NCI-H1417 (cell line): ENCODE data around the gene SLC30A3.

Experiments
- DNase-seq, 3 experiments: peaks; one replicate each; lab custom pipeline; 2025; lab: John Stamatoyannopoulos, UW

The SLC30A3 gene

DNA sequence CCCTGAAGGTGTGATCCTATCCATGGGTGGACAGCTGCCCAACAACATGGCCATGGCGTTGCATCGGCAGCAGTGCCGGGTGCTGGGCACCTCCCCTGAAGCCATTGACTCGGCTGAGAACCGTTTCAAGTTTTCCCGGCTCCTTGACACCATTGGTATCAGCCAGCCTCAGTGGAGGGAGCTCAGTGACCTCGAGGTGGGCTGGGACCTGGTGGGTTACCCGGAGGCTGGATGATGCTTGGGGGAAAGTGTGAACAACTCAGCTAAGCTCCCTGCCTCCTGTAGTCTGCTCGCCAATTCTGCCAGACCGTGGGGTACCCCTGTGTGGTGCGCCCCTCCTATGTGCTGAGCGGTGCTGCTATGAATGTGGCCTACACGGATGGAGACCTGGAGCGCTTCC lies 29.5 kb downstream of the SLC30A3 start:
- no peak for DNase-seq

DNA sequence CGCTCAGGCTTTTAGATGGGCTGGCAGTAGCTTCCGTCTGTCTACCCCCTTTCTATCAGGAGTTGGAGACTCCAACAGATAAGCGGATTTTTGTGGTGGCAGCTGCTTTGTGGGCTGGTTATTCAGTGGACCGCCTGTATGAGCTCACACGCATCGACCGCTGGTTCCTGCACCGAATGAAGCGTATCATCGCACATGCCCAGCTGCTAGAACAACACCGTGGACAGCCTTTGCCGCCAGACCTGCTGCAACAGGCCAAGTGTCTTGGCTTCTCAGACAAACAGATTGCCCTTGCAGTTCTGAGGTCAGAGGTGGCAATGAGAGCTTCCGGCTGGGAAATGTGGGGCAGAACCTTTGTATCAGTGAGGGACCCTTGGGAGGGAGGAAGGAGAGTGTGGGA lies 30.9 kb downstream of the SLC30A3 start:
- DNase-seq = no peak

DNA sequence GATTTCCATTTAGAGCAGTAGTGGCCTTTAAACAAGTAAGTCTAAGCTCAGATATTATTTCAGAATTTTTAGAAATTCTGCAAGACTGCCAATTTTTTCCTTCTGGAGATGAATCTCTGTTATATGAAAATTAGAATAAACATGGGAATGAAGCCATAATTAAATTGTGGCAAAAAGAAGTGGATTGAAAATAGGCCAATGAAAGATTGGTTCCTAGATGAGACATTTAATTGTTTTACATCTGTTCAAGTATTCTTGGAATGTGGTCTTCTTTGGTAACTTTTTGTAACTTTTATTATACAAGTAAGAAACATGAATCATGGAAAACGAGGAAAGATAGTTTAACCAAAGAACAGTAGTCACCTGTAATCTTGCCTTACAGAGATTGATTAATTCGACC lies 35.3 kb downstream of the SLC30A3 start:
- no peak for DNase-seq

DNA sequence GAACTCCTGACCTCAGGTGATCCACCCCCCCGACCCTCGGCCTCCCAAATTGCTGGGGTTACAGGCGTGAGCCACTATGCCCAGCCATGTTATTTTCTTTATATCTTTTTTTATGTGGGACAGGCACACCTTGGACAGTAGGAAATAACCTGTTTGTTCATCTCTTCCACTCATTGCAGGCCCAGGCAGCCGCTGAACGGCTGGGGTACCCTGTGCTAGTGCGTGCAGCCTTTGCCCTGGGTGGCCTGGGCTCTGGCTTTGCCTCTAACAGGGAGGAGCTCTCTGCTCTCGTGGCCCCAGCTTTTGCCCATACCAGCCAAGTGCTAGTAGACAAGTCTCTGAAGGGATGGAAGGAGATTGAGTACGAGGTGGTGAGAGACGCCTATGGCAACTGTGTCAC lies 37.3 kb downstream of the SLC30A3 start:
- DNase-seq = no peak

DNA sequence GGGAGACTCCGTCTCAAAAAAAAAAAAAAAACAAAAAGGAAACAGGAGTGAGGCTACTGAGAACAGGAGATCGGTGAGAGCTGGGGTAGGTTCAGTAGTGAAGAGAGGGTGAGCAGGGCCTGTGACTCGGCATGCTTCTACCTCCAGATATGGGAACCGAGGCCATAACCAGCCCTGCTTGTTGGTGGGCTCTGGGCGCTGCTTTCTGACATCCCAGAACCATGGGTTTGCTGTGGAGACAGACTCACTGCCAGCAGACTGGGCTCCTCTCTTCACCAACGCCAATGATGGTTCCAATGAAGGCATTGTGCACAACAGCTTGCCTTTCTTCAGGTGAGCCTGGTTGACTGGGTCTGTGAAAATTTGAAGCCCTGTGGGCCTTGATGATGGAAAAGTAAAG lies 39.4 kb downstream of the SLC30A3 start:
- no peak for DNase-seq

DNA sequence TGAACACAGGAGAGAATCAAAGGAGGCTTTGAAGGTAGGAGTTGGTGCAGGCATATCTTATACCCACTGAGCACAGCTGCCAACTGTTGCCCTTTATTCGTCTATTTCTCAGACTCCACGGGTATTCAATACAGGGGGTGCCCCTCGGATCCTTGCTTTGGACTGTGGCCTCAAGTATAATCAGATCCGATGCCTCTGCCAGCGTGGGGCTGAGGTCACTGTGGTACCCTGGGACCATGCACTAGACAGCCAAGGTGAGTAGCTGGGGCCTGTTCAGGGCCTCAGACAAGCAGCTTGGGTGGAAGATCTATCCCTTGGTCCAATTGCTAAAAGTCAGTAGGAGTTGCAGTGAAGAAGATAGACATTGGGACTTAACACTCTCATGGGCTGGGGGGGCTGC lies 40.4 kb downstream of the SLC30A3 start:
- DNase-seq = no peak

DNA sequence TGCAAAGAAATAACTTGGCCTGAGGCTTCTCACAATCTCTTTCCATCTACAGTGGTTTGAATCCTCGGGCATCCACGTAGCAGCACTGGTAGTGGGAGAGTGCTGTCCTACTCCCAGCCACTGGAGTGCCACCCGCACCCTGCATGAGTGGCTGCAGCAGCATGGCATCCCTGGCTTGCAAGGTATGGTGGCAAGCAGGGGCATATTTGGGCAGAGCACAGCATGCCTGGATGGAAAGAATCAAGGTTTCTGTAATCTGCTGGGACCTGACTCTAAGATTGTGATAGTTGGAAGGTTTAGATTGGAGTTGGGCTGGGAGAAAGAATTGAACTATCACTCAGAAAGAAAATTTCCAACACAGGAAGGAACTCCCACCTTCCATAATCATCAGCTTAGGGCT lies 41.7 kb downstream of the SLC30A3 start:
- no peak for DNase-seq

DNA sequence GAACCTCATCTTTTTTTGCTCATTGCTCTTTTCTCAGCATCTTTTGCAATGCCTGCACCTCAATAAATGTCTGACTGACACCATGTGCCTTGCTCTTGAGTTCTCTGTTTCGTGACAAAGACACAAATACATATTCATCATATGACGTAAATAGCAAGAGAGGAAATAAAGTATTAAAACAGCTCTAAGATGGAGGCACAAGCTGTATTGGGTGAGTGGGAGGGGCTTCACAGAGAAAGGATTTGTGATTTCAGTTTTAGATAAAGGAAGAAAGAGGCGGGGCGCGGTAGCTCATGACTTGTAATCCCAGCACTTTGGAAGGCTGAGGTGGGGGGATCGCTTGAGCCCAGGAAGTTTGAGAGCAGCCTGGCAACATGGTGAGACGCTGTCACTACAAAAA lies 42.8 kb downstream of the SLC30A3 start:
- no peak for DNase-seq

DNA sequence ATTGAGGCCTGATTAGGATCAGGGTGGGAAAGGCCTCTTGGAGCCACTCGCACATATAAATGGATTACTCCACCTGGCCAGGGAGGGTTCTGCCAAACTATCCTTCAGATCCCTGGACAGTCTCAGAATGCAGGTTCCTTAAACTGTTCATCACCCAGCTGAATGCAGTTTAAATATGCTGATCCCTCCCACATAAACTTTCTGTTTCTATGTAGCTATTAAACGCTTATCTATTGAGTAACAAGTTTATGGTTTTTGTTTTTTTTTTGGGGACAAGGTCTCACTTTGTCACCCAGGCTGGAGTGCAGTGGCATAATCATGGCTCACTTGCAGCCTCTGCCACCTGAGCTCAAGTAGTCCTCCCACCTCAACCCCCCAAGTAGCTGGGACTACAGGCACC lies 43.8 kb downstream of the SLC30A3 start:
- no peak for DNase-seq

DNA sequence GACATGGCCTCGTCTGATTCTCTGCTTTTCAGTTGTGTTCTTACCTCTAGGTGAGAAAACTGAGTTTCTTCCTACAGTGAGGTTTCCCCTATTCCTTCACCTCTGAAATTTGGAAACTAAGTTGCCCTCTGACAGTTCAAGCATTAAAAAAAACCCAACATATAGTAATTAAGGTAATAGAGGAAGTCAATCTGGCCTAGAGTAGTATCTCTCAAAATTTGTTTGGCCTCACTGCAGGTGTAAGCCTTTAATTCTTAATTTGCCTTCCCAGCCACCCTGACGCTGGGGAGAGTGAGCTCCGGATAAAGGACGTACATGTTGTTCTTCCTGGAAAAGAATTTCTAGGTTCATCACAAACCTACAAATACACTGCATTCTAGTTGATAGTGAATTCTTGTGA lies 44.2 kb downstream of the SLC30A3 start:
- no peak for DNase-seq

DNA sequence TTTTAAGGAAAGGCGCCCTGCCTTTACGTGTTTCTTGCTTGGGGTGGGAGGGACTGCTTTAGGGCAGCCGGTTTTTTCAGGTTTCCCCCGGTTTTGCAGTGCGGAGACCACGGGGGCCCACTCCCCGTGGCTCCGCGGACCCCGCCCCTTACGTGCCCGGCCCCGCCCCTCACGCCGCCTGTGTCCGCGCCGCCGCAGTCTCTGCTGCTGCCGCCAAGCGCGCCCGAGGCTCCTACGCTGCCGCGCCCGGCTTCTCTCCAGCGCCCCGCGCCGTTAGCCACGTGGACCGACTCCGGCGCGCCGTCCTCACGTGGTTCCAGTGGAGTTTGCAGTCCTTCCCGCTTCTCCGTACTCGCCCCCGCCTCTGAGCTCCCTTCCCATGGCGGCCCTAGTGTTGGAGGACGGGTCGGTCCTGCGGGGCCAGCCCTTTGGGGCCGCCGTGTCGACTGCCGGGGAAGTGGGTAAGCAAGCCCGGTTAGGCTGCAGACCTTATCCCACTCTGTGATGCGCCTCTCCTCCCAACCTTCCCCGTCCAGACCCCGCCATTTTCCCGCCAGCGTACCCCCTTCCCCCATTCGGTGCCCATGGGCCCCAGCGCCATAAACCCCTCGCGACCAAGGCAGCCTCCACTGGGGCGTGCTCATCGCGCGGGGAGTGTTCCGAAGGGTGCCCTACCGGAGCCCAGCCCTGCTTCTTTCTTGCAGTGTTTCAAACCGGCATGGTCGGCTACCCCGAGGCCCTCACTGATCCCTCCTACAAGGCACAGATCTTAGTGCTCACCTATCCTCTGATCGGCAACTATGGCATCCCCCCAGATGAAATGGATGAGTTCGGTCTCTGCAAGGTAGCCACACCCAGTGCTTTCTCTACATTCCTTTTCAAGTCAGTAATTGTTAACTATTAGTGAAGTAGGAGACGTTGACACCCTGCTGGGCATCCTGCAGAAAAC lies 45.4 kb downstream of the SLC30A3 start, which contains the start of gene CAD:
CAD (plus strand) TSS at position 197 of the 949 bp plus-strand sequence; CDS start at position 380, 183 bp downstream.
- peak; percentile 93 to 95 (median 94) for DNase-seq

DNA sequence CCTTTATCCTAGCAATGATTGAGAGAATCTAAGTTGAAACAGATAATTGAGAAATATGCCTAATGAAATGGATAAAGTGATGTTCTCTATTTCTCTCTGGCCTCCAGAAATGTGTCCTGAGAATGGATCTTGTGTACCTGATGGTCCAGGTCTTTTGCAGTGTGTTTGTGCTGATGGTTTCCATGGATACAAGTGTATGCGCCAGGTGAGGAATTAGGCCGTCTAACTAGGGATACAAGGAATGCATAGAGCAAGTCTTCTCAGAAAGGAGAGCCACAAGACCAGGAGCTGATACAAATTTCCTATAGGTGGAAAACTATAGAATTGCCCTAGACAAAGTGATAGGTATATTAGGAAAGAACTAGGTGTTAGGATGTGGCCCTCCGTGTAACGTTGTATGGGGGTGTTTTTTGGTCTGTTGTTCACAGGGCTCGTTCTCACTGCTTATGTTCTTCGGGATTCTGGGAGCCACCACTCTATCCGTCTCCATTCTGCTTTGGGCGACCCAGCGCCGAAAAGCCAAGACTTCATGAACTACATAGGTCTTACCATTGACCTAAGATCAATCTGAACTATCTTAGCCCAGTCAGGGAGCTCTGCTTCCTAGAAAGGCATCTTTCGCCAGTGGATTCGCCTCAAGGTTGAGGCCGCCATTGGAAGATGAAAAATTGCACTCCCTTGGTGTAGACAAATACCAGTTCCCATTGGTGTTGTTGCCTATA lies 46.3 kb downstream of the SLC30A3 start:
- peak in 2 of 3 experiments; percentile 39 to 47 for DNase-seq

DNA sequence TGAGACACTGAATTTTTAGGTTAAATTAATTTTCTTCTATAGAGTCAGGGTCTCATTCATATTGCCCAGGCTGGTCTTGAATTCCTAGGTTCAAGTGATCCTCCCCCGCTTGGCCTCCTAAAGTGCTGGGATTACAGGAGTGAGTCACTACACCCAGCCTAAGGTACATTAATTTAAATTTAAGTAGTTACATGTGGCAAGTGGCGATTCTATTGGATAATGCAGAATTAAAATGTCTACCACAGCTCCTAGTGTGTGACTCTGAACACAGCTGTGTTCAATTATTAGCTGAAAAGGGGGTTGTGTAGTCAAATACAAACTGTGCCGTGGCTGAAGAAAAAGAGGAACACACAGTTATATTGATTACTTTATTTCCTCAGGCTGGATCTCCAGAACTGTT lies 47.9 kb downstream of the SLC30A3 start:
- DNase-seq = no peak

DNA sequence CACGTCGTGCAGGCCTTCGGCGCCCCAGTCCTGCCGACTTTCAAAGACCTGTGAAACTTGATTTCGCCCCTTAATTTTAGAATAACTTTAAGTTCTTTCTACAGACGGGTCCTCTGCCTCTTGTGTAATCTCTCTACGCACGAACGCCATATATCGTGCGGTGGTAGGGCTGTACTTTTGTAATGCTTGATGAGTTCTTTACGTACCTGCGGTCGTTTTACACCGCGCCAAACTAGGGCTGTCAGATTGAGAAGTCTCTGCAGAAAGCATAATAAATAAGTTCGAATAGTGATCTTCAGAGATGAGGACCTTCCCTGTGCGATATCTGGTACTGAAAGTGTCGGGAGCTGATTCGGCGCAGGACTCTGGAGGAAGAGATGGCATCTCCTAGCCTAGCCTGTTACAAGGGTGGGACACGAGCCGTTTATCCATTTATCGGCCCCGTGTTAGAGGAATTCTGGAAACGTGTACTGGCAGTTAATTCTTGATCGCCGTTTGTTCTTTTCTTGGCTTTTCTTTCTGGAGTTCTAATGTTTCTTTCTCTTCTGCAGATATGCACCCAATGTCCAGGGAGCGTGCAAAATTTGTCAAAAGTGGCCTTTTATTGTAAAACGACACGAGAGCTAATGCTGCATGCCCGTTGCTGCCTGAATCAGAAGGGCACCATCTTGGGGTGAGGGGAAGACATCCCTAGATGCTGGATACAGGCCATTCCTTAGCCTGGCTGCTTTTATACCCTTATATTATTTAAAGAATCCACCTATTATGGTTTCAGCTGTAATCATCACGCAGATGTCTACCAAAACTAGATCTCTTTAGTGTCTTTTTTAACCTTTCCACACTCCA lies 50.0 kb downstream of the SLC30A3 start:
- DNase-seq = peak in 2 of 3 experiments; percentile 72 to 83

DNA sequence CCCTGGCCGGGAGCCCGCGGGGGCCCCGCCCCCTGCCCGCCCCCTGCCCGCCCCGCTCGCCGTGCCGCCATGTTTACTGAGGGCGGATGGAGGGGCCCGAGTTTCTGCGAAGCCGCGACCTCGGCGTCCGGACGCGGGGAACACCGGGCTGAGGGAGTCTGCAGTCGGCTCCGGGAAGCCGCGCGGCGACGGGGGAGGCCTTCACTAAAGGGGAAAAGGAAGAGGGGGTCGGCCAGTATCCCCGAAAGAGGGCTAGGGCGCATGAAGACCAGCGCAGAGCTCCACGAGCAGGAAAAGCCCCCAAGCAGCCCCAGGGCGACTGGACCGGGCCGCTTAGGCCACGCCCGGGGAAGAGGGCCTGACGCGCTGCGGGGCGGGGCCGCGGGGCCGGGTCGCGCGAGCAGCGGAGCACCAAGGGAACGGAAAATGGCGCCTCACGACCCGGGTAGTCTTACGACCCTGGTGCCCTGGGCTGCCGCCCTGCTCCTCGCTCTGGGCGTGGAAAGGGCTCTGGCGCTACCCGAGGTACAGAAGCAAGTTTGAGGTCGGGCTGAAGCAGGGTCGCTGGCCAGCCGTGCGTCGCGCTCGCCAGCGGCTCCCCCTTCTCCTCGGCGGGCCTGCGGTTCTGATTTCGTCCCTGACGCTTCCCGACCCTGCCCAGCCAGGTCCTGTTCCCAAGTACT lies 50.8 kb downstream of the SLC30A3 start, which contains the start of the genes ATRAID and SLC5A6:
ATRAID (plus strand) TSS at position 99 of the 683 bp plus-strand sequence; CDS start at position 427, 328 bp downstream.
SLC5A6 (minus strand) TSS at position 326 of the 683 bp plus-strand sequence. CDS start 4,618 bp downstream, outside the sequence.
- DNase-seq = peak; percentile 93 to 99 (median 98)

DNA sequence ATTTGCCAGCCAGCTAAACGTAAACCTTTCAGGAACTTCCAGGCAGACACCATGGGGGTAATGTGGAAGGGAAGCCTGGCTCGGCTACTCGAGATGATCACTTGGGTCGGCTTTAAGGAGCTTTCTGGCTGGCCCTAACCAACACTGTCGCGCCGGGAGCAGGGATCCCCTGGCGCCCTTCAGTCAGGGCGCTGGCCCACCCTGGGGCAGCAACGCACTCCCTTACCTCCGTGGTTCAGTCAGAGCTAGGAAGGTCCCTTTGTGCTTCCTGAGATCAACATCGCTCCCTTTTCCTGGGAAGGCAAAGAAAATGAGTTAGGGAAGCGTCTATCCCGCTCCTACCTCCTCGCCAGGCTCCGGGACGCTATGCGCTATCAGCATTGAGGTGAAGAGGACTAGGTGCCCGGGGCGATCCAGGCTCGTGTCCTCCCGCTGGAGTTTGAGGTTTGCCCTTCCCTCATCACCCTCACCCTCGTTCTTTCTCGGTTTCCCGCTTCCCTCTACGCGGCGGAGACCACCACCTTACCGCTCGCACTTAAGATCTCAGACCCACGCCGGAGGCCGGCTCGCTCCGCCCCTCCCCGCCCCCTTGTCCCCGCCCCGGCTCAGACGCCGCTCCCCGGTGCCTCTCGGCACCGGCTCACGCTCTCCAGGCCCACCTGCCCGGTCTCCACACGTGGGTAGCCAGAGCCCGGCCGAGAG lies 51.5 kb downstream of the SLC30A3 start:
- DNase-seq = no peak

DNA sequence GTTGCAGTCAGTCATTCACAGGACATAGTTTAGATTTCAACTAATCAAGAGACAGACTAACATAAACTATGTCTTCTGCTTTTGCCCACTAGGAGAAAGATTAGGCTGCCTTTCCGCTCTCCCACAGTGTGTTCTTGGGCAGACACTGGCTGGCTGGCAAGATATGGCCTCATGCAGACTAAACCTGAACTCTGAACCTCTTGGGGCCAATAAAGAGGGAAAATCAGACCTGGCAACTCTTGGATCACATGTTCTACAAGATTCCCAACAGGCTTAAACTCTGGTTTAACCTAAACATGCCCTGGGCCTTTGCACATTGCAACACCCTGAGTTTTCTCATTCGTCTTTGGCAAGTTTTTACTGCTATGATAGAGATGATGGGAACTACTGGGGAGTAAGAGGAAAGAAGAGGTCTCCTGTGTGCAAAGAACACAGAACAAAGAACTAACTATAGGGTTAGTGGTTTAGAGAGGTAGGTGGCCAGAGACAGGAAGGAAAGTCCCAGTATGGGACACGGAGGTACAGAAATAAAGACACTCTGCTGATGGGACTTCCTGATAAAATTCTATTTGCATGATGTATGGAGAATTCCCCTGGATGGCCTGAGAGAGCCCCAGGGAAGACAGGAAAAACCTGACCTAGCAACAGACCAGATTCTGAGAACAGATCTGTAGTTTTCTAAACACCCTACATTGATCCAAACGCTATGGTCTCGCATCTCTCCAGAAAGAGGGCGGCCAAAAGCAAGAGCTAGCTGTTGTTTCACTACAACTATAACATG lies 53.0 kb downstream of the SLC30A3 start:
- no peak for DNase-seq

DNA sequence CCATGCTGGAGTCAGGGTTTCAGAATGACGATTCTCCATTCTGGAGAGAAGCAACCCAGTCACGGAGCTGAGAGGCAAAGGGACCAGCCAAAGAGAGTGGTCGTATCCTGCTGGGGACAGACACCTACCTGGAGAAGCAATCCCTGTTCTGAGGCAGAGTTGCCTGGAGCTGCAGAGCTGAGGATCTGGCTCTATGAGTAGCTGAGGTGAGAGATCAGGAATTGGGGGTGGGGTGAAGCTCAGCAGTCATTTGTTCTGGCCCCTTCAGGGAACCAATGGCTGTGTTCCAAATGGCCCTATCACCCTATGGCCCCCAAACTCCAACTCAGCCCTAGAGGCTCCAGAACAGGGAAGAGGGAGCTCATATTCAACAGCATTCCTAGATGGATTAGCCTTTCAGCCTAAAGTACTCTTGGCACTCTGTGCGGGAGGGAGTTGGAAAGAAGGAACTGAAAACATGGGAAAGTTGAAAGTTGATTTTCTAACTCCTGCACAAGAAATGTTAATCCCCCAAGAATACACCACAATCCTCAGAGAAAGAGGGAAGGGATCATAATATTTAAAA lies 54.3 kb downstream of the SLC30A3 start:
- no peak for DNase-seq

DNA sequence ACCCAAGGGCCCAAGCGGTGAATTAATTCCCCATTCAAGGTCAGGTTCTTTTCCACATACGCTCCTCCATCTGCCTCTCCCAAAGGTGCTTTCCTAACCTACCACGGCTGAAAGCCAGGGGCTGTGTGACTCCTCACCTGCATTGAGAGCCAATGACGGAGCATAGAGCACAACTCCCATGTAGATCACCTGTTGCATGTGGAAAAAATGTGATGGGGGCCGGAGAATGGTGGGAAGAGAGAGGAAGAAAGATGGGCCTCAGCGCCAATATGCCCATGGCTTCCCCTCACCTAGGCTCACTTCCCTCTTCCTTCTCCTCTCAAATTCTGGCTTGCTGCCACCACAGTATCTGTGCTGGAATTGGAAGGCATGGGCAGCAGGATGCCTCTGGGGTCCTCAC lies 56.5 kb downstream of the SLC30A3 start:
- no peak for DNase-seq
